ENCODE data around the gene SLC38A9. TPM values are rescaled to one million over a fixed set of nuclear protein-coding genes. Genes with fewer than 3 reads are reported as not detected.

Gene SLC38A9
- total RNA-seq, 1 experiment from 2014 or later: 27.0 TPM

DNA sequence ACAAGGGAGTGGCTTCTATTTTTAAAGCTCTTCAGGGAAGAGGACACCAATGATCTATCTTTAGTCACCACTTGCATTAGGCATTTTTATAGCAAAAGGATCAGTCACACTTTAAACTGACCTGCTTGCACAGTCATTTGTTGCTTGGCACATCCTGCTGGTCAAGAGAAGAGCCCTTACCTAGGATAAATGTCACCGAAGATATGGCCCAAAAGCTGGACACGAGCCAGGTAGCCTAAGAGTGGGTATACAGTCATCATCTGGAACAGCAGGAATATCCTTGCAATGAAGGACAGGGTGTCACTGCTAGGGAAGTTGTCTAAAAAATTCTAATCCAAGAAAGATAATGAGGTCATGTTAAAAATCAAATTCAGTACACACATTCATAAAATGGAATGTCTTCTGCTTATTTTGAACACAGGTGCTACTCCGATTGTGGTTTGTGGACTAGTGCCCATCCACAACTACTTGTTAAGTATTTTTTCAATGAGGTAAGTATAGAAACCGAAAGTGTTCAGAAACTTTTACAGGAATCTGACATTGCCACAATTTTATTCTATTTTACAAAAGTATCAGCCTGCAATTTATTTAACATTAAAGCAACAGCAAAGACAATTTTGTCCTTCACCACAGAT, 78.4 kb downstream of the SLC38A9 start (continued):
- TF ChIP-seq, protein P1, sequence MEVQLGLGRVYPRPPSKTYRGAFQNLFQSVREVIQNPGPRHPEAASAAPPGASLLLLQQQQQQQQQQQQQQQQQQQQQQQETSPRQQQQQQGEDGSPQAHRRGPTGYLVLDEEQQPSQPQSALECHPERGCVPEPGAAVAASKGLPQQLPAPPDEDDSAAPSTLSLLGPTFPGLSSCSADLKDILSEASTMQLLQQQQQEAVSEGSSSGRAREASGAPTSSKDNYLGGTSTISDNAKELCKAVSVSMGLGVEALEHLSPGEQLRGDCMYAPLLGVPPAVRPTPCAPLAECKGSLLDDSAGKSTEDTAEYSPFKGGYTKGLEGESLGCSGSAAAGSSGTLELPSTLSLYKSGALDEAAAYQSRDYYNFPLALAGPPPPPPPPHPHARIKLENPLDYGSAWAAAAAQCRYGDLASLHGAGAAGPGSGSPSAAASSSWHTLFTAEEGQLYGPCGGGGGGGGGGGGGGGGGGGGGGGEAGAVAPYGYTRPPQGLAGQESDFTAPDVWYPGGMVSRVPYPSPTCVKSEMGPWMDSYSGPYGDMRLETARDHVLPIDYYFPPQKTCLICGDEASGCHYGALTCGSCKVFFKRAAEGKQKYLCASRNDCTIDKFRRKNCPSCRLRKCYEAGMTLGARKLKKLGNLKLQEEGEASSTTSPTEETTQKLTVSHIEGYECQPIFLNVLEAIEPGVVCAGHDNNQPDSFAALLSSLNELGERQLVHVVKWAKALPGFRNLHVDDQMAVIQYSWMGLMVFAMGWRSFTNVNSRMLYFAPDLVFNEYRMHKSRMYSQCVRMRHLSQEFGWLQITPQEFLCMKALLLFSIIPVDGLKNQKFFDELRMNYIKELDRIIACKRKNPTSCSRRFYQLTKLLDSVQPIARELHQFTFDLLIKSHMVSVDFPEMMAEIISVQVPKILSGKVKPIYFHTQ (CRISPR knock-in tag; IDR thresholded peaks at IDR 0.05): no peak
- TF ChIP-seq SOX15 (CRISPR knock-in tag; IDR thresholded peaks at IDR 0.05) (no peak), PRRX2 (CRISPR knock-in tag; IDR thresholded peaks at IDR 0.05) (no peak), NR2C2 (CRISPR knock-in tag; IDR thresholded peaks at IDR 0.05) (no peak), SMAD4 (CRISPR knock-in tag; IDR thresholded peaks at IDR 0.05) (no peak), MXD4 (CRISPR knock-in tag; IDR thresholded peaks at IDR 0.05; ENCODE audit: borderline replicate concordance) (no peak), PRDM15 (CRISPR knock-in tag; IDR thresholded peaks at IDR 0.05) (no peak), E2F4 (CRISPR knock-in tag; IDR thresholded peaks at IDR 0.05; ENCODE audit: borderline replicate concordance, low read depth) (no peak), ZBTB21 (CRISPR knock-in tag; IDR thresholded peaks at IDR 0.05; ENCODE audit: borderline replicate concordance) (no peak), FOXJ3 (CRISPR knock-in tag; IDR thresholded peaks at IDR 0.05; ENCODE audit: borderline replicate concordance) (no peak)
- TF ChIP-seq, protein P2, sequence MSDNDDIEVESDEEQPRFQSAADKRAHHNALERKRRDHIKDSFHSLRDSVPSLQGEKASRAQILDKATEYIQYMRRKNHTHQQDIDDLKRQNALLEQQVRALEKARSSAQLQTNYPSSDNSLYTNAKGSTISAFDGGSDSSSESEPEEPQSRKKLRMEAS (CRISPR knock-in tag; IDR thresholded peaks at IDR 0.05): no peak

DNA sequence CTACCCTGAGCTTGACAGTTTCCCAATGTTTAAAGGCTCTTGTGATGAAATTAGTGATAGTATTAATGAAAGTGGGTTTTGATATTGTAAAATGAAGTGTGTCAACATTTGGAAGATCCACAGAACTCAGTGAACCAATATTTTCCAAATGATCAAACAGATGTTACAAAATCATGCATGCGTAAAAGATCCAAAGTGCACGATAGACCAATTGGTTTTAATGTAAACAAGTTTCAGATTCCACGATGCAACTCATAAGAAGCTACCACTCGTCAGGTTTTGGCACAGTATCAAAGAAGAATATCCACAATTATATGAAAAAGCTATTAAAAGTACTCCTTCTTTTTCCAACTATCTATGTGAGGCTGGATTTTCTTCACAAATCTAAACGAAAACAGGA, 82.3 kb downstream of the SLC38A9 start:
- peaks cover 3% of the 10 kb centered on the region; the same call in 1 of the 2 replicates for H3K36me3 Mint-ChIP-seq
- no peak overlapping the region for H3K4me3 Mint-ChIP-seq
- no peak for ATAC-seq
- no peaks in the 10 kb centered on the region for H3K9me3 Mint-ChIP-seq
- CTCF ChIA-PET: interaction anchor here (1.8 kb wide), 1 partner anchor 228 kb away, joined by 5 read pairs; no protein-coding TSS in a partner anchor
- H3K4me1 Mint-ChIP-seq: peaks cover 41% of the 10 kb centered on the region
- H3K27ac Mint-ChIP-seq: peak overlapping the region; percentile 81
- POLR2A ChIA-PET: no interaction called here
- no peak for DNase-seq (ENCODE audit: low spot score)
- no peaks in the 10 kb centered on the region for H3K27me3 Mint-ChIP-seq (ENCODE audit: low read depth)
- TF ChIP-seq, protein P3, sequence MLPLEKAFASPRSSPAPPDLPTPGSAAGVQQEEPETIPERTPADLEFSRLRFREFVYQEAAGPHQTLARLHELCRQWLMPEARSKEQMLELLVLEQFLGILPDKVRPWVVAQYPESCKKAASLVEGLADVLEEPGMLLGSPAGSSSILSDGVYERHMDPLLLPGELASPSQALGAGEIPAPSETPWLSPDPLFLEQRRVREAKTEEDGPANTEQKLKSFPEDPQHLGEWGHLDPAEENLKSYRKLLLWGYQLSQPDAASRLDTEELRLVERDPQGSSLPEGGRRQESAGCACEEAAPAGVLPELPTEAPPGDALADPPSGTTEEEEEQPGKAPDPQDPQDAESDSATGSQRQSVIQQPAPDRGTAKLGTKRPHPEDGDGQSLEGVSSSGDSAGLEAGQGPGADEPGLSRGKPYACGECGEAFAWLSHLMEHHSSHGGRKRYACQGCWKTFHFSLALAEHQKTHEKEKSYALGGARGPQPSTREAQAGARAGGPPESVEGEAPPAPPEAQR (CRISPR knock-in tag; IDR thresholded peaks at IDR 0.05): no peak
- TF ChIP-seq HMGA2 (CRISPR knock-in tag; IDR thresholded peaks at IDR 0.05) (no peak), ZBTB43 (CRISPR knock-in tag; IDR thresholded peaks at IDR 0.05) (no peak), RORB (CRISPR knock-in tag; IDR thresholded peaks at IDR 0.05) (no peak), ZNF423 (CRISPR knock-in tag; IDR thresholded peaks at IDR 0.05) (no peak), CTCF (IDR thresholded peaks at IDR 0.05) (no peak), NFYB (CRISPR knock-in tag; conservative IDR thresholded peaks at IDR 0.05; ENCODE audit: low read depth) (no peak)
- TF ChIP-seq, protein P4, sequence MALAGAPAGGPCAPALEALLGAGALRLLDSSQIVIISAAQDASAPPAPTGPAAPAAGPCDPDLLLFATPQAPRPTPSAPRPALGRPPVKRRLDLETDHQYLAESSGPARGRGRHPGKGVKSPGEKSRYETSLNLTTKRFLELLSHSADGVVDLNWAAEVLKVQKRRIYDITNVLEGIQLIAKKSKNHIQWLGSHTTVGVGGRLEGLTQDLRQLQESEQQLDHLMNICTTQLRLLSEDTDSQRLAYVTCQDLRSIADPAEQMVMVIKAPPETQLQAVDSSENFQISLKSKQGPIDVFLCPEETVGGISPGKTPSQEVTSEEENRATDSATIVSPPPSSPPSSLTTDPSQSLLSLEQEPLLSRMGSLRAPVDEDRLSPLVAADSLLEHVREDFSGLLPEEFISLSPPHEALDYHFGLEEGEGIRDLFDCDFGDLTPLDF (CRISPR knock-in tag; IDR thresholded peaks at IDR 0.05): no peak
- TF ChIP-seq, protein P5, sequence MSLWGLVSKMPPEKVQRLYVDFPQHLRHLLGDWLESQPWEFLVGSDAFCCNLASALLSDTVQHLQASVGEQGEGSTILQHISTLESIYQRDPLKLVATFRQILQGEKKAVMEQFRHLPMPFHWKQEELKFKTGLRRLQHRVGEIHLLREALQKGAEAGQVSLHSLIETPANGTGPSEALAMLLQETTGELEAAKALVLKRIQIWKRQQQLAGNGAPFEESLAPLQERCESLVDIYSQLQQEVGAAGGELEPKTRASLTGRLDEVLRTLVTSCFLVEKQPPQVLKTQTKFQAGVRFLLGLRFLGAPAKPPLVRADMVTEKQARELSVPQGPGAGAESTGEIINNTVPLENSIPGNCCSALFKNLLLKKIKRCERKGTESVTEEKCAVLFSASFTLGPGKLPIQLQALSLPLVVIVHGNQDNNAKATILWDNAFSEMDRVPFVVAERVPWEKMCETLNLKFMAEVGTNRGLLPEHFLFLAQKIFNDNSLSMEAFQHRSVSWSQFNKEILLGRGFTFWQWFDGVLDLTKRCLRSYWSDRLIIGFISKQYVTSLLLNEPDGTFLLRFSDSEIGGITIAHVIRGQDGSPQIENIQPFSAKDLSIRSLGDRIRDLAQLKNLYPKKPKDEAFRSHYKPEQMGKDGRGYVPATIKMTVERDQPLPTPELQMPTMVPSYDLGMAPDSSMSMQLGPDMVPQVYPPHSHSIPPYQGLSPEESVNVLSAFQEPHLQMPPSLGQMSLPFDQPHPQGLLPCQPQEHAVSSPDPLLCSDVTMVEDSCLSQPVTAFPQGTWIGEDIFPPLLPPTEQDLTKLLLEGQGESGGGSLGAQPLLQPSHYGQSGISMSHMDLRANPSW (CRISPR knock-in tag; conservative IDR thresholded peaks at IDR 0.05; ENCODE audit: low read depth): no peak

Measured in WTC11 (cell line).